ENCODE measurements around the gene RNF4.

DNA sequence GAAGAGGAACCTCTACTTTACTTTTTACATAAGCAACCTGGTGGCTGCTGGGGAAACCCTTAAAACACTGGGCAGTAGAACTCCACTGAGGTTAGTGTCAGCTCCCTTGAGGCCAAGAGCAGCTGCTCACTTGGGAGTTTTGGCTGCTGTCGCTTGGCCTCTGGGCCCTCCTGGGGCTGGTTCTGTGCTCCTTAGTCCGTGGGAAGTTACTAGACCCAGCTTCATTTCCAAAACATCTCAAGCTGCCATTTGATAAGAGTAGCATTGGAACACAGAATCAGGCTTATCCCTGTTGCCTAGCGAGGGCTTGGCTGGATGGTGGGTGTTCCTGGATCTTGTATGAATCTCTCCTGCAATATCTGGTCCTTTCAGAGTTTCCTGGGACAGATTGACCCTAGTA, 26.1 kb downstream of the RNF4 start:
- TF ChIP-seq, protein P1, sequence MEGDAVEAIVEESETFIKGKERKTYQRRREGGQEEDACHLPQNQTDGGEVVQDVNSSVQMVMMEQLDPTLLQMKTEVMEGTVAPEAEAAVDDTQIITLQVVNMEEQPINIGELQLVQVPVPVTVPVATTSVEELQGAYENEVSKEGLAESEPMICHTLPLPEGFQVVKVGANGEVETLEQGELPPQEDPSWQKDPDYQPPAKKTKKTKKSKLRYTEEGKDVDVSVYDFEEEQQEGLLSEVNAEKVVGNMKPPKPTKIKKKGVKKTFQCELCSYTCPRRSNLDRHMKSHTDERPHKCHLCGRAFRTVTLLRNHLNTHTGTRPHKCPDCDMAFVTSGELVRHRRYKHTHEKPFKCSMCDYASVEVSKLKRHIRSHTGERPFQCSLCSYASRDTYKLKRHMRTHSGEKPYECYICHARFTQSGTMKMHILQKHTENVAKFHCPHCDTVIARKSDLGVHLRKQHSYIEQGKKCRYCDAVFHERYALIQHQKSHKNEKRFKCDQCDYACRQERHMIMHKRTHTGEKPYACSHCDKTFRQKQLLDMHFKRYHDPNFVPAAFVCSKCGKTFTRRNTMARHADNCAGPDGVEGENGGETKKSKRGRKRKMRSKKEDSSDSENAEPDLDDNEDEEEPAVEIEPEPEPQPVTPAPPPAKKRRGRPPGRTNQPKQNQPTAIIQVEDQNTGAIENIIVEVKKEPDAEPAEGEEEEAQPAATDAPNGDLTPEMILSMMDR (IDR thresholded peaks at IDR 0.05; ENCODE audit: insufficient read depth, low read depth, low read length): no peak
- no peak for TF ChIP-seq EZH2 (IDR thresholded peaks at IDR 0.05; ENCODE audit: insufficient read depth, low read length)
